ENCODE measurements around the gene OTUB2.

OTUB2 gene

DNA sequence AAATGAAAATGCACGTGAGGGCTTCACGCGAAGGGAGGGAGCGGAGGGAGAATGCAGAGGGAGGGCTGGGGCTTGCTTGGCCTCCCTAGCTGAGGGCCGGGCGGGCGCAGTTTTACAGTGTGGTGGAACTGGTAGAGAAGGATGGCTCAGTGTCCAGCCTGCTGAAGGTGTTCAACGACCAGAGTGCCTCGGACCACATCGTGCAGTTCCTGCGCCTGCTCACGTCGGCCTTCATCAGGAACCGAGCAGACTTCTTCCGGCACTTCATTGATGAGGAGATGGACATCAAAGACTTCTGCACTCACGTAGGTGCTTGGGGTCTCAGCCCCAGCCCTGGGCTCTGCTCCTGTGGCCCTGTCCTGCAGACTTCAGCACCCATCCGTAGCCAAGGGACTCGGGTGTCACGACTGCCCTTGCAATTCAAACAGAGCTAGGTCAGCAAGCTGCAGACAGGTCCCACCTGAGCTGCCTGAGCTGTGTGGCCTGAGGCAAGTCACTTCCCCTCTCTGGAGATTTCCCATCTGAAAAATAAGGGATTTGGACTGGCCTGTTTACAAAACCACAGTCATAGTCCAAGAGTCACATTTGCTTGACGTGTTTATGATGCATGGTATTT is 18.4 kb downstream of the OTUB2 start:
- no peak for TF ChIP-seq CTCF (IDR thresholded peaks at IDR 0.05)

GRCh38 chr14:94045101-94045500 is 19.0 kb downstream of the OTUB2 start:
- TF ChIP-seq CTCF (IDR thresholded peaks at IDR 0.05) = no peak

DNA sequence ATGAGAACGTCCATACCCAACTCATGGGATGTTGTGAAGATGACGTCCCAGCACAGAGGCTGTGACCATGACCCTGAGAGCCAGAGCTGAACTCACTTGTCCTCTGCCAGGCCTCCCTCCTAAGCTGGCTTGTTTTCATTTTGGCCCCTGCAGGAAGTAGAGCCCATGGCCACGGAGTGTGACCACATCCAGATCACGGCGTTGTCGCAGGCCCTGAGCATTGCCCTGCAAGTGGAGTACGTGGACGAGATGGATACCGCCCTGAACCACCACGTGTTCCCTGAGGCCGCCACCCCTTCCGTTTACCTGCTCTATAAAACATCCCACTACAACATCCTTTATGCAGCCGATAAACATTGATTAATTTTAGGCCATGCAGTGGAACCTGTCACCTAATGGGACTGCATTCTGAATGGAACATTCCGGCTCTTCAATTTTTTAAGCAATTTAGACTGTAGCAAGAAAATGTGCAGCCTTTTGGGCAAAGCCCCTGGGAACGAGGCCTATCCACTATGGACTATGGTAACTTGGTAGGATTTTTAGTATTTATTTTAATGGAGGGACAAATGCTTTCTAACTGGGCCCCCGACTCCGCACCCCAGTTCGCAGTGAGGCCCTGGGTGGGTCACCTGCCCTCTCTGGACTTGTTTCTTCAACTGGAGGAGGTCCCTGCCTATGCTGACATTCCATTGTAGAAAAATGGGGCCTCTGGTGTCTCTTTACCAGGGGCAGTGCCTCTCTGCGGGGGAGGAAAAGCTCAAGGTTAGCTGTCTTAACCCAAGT is 19.6 kb downstream of the OTUB2 start:
- TF ChIP-seq CTCF (IDR thresholded peaks at IDR 0.05) = no peak

DNA sequence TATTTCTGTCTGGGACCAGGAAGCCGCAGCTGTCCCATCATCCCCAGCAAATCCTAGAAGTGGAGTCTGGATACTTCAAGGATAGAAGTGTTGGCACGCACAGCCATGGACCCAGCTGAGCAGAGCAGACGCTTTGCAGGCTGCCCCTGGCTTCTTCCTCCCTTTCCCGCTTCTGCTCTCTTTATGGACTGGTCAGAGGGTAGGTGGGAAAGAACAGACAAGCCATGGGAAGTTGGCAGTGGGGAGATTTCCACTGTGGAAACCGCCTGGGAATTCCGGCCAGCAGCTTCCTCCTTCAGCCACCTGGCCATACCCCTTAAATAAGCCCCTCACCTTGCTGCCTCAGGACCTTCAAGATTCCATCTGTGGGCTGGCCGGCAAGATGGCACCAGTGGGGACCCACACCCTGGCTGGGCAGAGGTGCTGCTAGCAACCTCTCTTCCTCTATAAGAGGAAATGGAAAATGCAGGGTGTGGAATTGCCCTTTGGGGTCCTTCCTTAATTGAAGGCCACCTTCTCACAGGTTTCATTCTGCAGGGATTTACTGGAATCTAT is 20.6 kb downstream of the OTUB2 start:
- TF ChIP-seq CTCF (IDR thresholded peaks at IDR 0.05) = no peak

DNA sequence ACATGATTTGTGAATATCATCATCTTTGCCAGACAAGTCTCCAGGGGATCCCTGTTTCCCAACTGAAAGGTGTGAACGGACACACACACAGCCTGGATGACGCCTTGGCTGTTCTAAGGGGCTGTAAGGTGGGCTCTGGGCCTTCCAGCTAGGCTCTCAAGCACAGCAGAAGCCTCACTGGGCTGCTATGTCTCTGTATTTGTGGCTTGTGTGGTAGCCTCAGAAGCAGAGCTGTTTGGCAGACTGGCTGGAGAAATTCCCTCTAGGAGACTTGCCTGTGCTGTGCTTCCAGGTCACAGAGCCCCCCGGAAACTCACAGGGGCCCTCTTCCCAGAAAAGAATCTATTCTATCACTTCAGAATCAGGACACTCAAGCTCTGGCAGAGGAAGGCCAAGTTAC is 21.4 kb downstream of the OTUB2 start:
- TF ChIP-seq CTCF (IDR thresholded peaks at IDR 0.05) = no peak

DNA sequence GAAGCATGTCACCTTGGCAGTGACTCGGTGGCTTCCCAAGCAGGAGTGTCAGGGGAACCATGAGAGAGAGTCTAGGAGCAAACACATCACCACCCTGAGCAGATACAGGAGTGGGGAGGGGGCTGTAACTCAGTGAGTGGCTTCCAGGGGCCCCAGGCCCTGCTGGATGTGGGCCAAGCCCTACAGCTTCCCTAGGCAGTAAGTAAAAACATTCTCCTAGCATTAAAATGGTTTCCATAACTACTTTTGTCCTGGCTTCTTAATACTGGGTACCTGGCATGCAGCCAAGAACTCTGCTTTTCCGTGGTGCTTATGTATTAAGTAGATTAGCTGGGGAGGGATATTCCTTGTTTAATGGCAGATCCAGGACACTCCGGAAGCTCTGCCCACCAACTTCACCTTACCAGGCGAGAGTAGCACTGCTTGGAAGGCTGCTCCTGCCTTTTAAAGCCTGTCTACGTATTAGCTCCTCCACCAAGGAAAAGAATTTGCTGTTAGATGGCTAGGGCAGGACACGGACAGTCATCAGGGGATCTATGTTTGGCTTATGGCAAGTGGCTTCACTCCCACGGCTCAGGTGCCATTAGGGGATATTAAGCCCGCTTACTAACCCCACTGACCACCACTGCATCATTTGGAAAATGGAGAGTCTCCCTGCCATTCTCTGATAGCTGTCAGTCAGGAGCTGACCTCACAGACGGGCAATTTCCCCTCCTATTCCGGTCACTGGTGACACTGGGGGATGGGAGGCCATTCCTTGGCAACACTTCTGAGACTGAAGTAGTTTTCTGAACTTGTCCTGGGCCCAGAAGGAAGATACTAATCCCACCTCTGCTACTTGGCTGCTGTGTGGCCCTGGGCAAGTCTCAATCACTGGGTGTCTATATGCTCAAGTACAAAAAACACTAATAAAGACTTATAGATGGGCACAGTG is 22.8 kb downstream of the OTUB2 start:
- TF ChIP-seq CTCF (IDR thresholded peaks at IDR 0.05) = no peak

DNA sequence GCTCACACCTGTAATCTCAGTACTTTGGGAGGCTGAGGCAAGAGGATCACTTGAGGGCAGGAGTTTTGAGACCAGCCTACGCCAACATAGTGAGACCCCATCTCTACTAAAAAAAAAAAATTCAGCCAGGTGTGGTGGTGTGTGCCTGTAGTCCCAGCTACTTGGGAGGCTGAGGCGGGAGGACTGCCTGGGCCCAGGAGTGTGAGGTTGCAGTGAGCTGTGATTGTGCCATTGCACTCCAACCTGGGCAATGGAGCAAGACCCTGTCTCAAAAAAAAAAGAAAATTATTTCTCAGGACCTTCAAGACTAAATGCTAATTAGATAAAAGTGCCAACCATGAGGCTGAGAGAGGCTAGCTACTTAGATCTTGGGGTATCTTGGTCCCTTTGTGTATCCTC is 23.5 kb downstream of the OTUB2 start:
- no peak for TF ChIP-seq CTCF (IDR thresholded peaks at IDR 0.05)
